ENCODE data around the gene ZHX3. TPM values are rescaled to one million over a fixed set of nuclear protein-coding genes. Genes with fewer than 3 reads are reported as not detected.

Gene ZHX3
- total and polyA plus RNA-seq, 9 of the 15 experiments (the other 6 are each of a cell fraction or from before 2014, with no cell fraction given), result 0.80 to 14.6 (median 4.9) TPM

- FAIRE-seq (no peak), ATAC-seq (no peak), DNase-seq (ENCODE audit: extremely low read depth in 1 of 4, low spot score in 3 of 4) (no peak)
- H4K20me1 ChIP-seq (replicated peaks; ENCODE audit: control insufficient read depth, insufficient read depth, low read length), result peaks cover 12% of the 10 kb centered on the region; the same call in 1 of the 2 replicates
- ChIA-PET CTCF (ENCODE audit: low intra/inter-chr PET ratio) (interaction anchor here (0.5 to 3.0 kb wide), 5 partner anchors 49 to 166 kb away, joined by 3 to 50 read pairs (median 4); partner anchors contain the start of gene LPIN3), POLR2A (no interaction called here)
- TF ChIP-seq JUNB (CRISPR knock-in tag; conservative IDR thresholded peaks at IDR 0.05) (no peak), ZNF347 (CRISPR knock-in tag; IDR thresholded peaks at IDR 0.05; ENCODE audit: low read depth) (no peak), ZNF146 (CRISPR knock-in tag; IDR thresholded peaks at IDR 0.05; ENCODE audit: unreplicated experiment) (no peak), ZNF589 (CRISPR knock-in tag; IDR thresholded peaks at IDR 0.05; ENCODE audit: low read depth) (no peak), HLTF (IDR thresholded peaks at IDR 0.05) (no peak), ZBTB7A (IDR thresholded peaks at IDR 0.05; ENCODE audit: borderline replicate concordance, control insufficient read depth, low read depth, low read length) (no peak), LARP7 (IDR thresholded peaks at IDR 0.05) (no peak), NUFIP1 (IDR thresholded peaks at IDR 0.05; ENCODE audit: partially characterized antibody) (no peak), COPS2 (conservative IDR thresholded peaks at IDR 0.05) (no peak)
- intact Hi-C loops (cut with micrococcal nuclease) (loop anchor here (1.0 kb wide), 2 partner anchors 58 to 166 kb away; partner anchors contain the start of gene LPIN3), in situ Hi-C loops (cut with MboI) (no loop called here)
- H3K27me3 ChIP-seq (ENCODE audit: control insufficient read depth in 2 of 2, insufficient read depth in 2 of 2, low read length in 2 of 2), result no peaks in the 10 kb centered on the region
- H3K9me3 ChIP-seq (replicated peaks; ENCODE audit: control insufficient read depth, insufficient read depth, low read depth, low read length), result no peaks in the 10 kb centered on the region
- H3K4me3 ChIP-seq, result no peak overlapping the region
- H3K27ac ChIP-seq (ENCODE audit: extremely low read depth, low read depth, low read length), result no peak overlapping the region
- H3K9me1 ChIP-seq (ENCODE audit: control insufficient read depth, insufficient read depth, low read length), result no peaks in the 10 kb centered on the region
- H2AFZ ChIP-seq (ENCODE audit: low read depth, low read length), result no peak overlapping the region
- no peak overlapping the region for H3K4me2 ChIP-seq (ENCODE audit: insufficient read depth, low read length)
- WGBS (ENCODE audit: insufficient coverage, low coverage, missing lambda C conversion rate), result 89% methylated on average over 12 of the region's 13 CpGs
- H3K79me2 ChIP-seq (ENCODE audit: control insufficient read depth, insufficient read depth, low read length), result no peaks in the 10 kb centered on the region
- no peak overlapping the region for H3K9ac ChIP-seq (ENCODE audit: insufficient read depth in 1 of 2, low read depth in 2 of 2, low read length in 2 of 2)
- H3K36me3 ChIP-seq (ENCODE audit: control insufficient read depth, insufficient read depth, low read length), result peaks cover 74% of the 10 kb centered on the region; the same call in 2 of the 3 replicates
- no TSS peak for BruUV-seq (replicated peaks)
- H3K4me1 ChIP-seq (replicated peaks in 1 of 2; ENCODE audit: control insufficient read depth in 2 of 2, insufficient read depth in 2 of 2, low read length in 2 of 2), result no peaks in the 10 kb centered on the region
These were observed 143.7 kb downstream of the ZHX3 start for GRCh38 chr20:41173791-41174341.
